MCF 10A (cell line): ENCODE results near the gene RAP1GAP. TPM values are rescaled to one million over a fixed set of nuclear protein-coding genes. Genes with fewer than 3 reads are reported as not detected.

Experiments
- BruUV-seq: library from RNA; stranded (reverse); fragments of 400-500 nt; replicated peaks from 2 replicates; lab custom pipeline; 2021; lab: Mats Ljungman, UMichigan
- CTCF ChIA-PET: fragments of 300-600 bp; sonication (Branson Sonifier 250); formaldehyde crosslinking; extraction: SDS; loops from one replicate; lab custom pipeline; 2021; ENCODE audit warnings: antibody characterized with exemption, inconsistent platforms; lab: Yijun Ruan, JAX
- POLR2A ChIA-PET: fragments of 300-600, 350-650 bp; sonication (Branson Sonifier 250); formaldehyde crosslinking; extraction: SDS; loops from one replicate; lab custom pipeline; 2020; ENCODE audit warnings: antibody characterized with exemption, inconsistent platforms; lab: Yijun Ruan, JAX
- DNase-seq: peaks from one replicate; pipeline ENCODE4 v3.0.0-alpha.2; 2018; ENCODE audit not compliant: unreplicated experiment
- H3K27ac Mint-ChIP-seq: one replicate; pipeline ENCODE4 v1.8.0; 2022; ENCODE audit warnings: mild to moderate bottlenecking, low read depth, mixed read lengths; ENCODE audit not compliant: unreplicated experiment
- H3K27me3 Mint-ChIP-seq: one replicate; pipeline ENCODE4 v1.8.0; 2022; ENCODE audit warnings: mixed read lengths; ENCODE audit not compliant: insufficient read depth, unreplicated experiment
- H3K36me3 Mint-ChIP-seq: one replicate; pipeline ENCODE4 v1.8.0; 2022; ENCODE audit warnings: mild to moderate bottlenecking, moderate library complexity, mixed read lengths; ENCODE audit not compliant: insufficient read depth, unreplicated experiment
- H3K4me1 Mint-ChIP-seq: one replicate; pipeline ENCODE4 v1.8.0; 2022; ENCODE audit warnings: mixed read lengths; ENCODE audit not compliant: insufficient read depth, unreplicated experiment
- H3K4me3 Mint-ChIP-seq: one replicate; pipeline ENCODE4 v1.8.0; 2022; ENCODE audit warnings: mild to moderate bottlenecking, moderate library complexity, mixed read lengths; ENCODE audit not compliant: unreplicated experiment
- H3K9me3 Mint-ChIP-seq: one replicate; pipeline ENCODE4 v1.8.0; 2022; ENCODE audit warnings: mixed read lengths; ENCODE audit not compliant: unreplicated experiment
- CTCF ChIP-seq: fragments of 200-600 bp; IDR thresholded peaks from one replicate; pipeline ENCODE4 v1.8.0; 2022; ENCODE audit warnings: antibody characterized with exemption, mild to moderate bottlenecking; ENCODE audit not compliant: unreplicated experiment
- intact Hi-C: fragments of 100-400 bp; cut with micrococcal nuclease; formaldehyde crosslinking; loops from 2 replicates; pipeline ENCODE4 v1.14.1; 2022
- total RNA-seq: library from RNA; stranded (reverse); gene quantifications from 2 replicates; pipeline ENCODE4 v1.2.3, GENCODE V29; 2022

Gene RAP1GAP
- total RNA-seq, 1 experiment from 2014 or later: not detected

DNA sequence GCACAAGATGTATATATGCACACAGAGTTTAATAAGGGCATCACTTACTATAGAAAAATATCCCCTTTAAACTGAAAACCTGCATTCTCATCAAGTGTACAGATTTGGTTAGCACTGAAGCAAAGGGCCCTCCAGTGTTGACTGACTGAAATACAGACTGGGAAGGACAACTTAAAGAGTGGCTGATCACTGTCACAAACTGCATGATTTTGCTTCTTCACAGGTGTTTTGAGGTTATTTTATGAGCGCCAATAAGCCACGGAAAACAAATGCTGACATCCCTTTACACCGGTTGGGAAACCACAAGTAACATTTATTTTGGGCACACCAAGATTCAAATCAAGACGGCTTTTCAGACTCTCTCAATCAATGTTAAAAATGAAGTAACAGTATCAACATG lies 30.9 kb upstream of the RAP1GAP start:
- Mint-ChIP-seq H3K4me3 (no peak overlapping the region), H3K9me3 (no peaks in the 10 kb centered on the region), H3K36me3 (peaks cover 88% of the 10 kb centered on the region), H3K27me3 (no peaks in the 10 kb centered on the region), H3K27ac (no peak overlapping the region), H3K4me1 (no peaks in the 10 kb centered on the region)
- intact Hi-C loops: loop anchor here (5.0 kb wide), 1 partner anchor 322 kb away; no protein-coding TSS in a partner anchor
- DNase-seq: no peak
- TF ChIP-seq CTCF: no peak
- POLR2A ChIA-PET: no interaction called here
- BruUV-seq: no TSS peak
- CTCF ChIA-PET: no interaction called here

GRCh38 chr1:21696931-21697330 lies 27.8 kb upstream of the RAP1GAP start:
- POLR2A ChIA-PET: no interaction called here
- CTCF ChIA-PET: no interaction called here
- Mint-ChIP-seq H3K9me3 (no peaks in the 10 kb centered on the region), H3K4me1 (no peaks in the 10 kb centered on the region), H3K4me3 (no peak overlapping the region), H3K27me3 (no peaks in the 10 kb centered on the region), H3K27ac (no peak overlapping the region), H3K36me3 (peaks cover 94% of the 10 kb centered on the region)
- no peak for TF ChIP-seq CTCF
- intact Hi-C loops: no loop called here
- no peak for DNase-seq
- no TSS peak for BruUV-seq

DNA sequence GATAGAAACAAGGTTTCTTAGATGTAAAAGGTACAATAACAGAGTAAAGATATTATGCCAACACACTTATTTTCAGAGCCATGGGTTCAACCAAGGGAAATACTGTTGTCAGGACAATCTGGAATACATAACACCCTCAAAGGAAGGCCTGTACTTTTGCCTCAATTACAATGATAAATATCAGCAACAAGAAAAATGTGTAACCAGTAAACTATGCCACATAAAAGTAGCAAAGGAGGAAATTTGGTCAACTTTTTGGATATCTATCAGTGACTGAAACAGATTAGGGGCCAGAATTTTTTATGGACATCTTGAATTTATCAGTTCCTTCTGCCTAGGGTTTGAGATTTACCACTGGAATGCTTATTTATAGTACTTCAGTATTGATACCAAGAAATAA lies 24.6 kb upstream of the RAP1GAP start:
- no peak overlapping the region for H3K27ac Mint-ChIP-seq
- POLR2A ChIA-PET: no interaction called here

DNA sequence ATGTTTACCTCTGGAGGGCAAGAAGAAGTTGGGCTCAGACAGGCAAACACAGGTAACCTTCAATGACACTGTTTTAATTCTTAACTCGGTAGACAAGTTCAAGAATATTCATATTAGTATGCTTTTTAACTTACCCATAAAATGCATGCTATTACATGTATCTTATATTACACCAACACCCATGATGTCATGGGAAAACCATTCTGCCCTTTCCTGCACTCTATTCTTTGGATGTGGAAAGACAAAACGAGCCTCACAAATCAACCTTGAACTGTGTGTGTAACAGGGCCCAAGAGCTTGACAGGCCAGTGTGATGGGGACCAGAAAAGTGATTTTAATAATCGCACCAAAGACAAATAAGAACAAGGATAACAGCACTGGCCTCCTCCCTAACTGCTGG lies 22.6 kb upstream of the RAP1GAP start:
- Mint-ChIP-seq H3K27ac (no peak overlapping the region), H3K27me3 (no peaks in the 10 kb centered on the region), H3K36me3 (peaks cover 96% of the 10 kb centered on the region), H3K4me1 (no peaks in the 10 kb centered on the region), H3K4me3 (no peak overlapping the region), H3K9me3 (no peaks in the 10 kb centered on the region)
- TF ChIP-seq CTCF: no peak
- DNase-seq: no peak
- CTCF ChIA-PET: no interaction called here
- BruUV-seq: no TSS peak
- intact Hi-C loops: no loop called here
- POLR2A ChIA-PET: no interaction called here

More for the DNA sequence above, 24.6 kb upstream of the RAP1GAP start:
- Mint-ChIP-seq H3K4me3 (no peak overlapping the region), H3K27me3 (no peaks in the 10 kb centered on the region), H3K9me3 (no peaks in the 10 kb centered on the region), H3K36me3 (peaks cover 98% of the 10 kb centered on the region), H3K4me1 (no peaks in the 10 kb centered on the region)
- BruUV-seq: no TSS peak
- intact Hi-C loops: no loop called here
- no peak for DNase-seq
- no peak for TF ChIP-seq CTCF
- CTCF ChIA-PET: interaction anchor here (1.7 kb wide), 1 partner anchor 10 kb away, joined by 5 read pairs; no protein-coding TSS in a partner anchor
